Heart left ventricle (tissue), 16 donors: ENCODE measurements around the gene COL16A1. TPM values are rescaled to one million over a fixed set of nuclear protein-coding genes. Genes with fewer than 3 reads are reported as not detected.

Source experiments
- ATAC-seq, 4 donors: fragments of 200-7000 bp; cut with Tn5 transposase; one replicate each; pipeline ENCODE4 v1.9.1; 2020 to 2022; ENCODE audit warnings: moderate library complexity in 4 of 4, mild to moderate bottlenecking in 3 of 4, moderate number of reproducible peaks in 1 of 4
- DNase-seq, 5 donors: peaks; one replicate each; pipeline ENCODE4 v3.0.0-alpha.2; 2020
- H3K27ac ChIP-seq, 12 donors: fragments of 200-600 bp; sonication (generic) in 4 of 12; one replicate each; pipeline versions ENCODE4 v1.5.0 to v1.8.0; 2016 to 2022; ENCODE audit warnings: mild to moderate bottlenecking in 2 of 12
- H3K27me3 ChIP-seq, 9 donors: fragments of 200-600 bp; sonication (generic) in 2 of 9; one replicate each; pipeline versions ENCODE4 v1.5.1 to v1.8.0; 2016 to 2022; ENCODE audit warnings: mild to moderate bottlenecking in 3 of 9
- H3K36me3 ChIP-seq, 9 donors: fragments of 200-600 bp; sonication (generic) in 2 of 9; one replicate each; pipeline versions ENCODE4 v1.5.0 to v1.8.0; 2018 to 2022; ENCODE audit warnings: mild to moderate bottlenecking in 2 of 9
- H3K4me1 ChIP-seq, 12 donors: fragments of 200-600 bp; sonication (generic) in 4 of 12; one replicate each; pipeline versions ENCODE4 v1.5.0 to v1.8.0; 2016 to 2022; ENCODE audit warnings: mild to moderate bottlenecking in 3 of 12
- H3K4me3 ChIP-seq, 12 donors: fragments of 200-600 bp; sonication (generic) in 4 of 12; one replicate each; pipeline versions ENCODE4 v1.5.0 to v1.8.0; 2017 to 2022; ENCODE audit warnings: mild to moderate bottlenecking in 9 of 12, moderate library complexity in 4 of 12
- H3K9me3 ChIP-seq, 12 donors: fragments of 200-600 bp; sonication (generic) in 4 of 12; one replicate each; pipeline versions ENCODE4 v1.5.0 to v1.8.0; 2016 to 2022; ENCODE audit warnings: mild to moderate bottlenecking in 1 of 12
- CTCF ChIP-seq, 12 donors: fragments of 200-600 bp; sonication (generic) in 4 of 12; IDR thresholded peaks; one replicate each; pipeline versions ENCODE4 v1.5.0 to v1.8.0; 2018 to 2022; ENCODE audit warnings: antibody characterized with exemption in 12 of 12, mild to moderate bottlenecking in 5 of 12
- POLR2A ChIP-seq, 2 donors: fragments of 450-650 bp; IDR thresholded peaks; one replicate each; pipeline ENCODE4 v1.6.1; 2017; ENCODE audit warnings: antibody characterized with exemption in 2 of 2, mild to moderate bottlenecking in 2 of 2, moderate library complexity in 2 of 2
- WGBS, 4 donors: extraction: QIAGEN DNeasy Blood & Tissue Kit in 2 of 4; methylation state at CpG; one replicate each; pipeline versions ENCODE4 v1.1.5 to v1.1.7; 2013 to 2018; 5-methylcytosine and 5-hydroxymethylcytosine counted together
- intact Hi-C, 10 donors: fragments of 100-400 bp; cut with DNase I; formaldehyde crosslinking; loops; one replicate each; pipeline versions ENCODE4 v1.11.1 to v1.14.2; 2022
- polyA plus RNA-seq, 2 donors: library from polyadenylated mRNA; stranded (reverse); fragments of 200-250 nt; gene quantifications; one replicate each; pipeline ENCODE4 v1.2.3, GENCODE V29; 2013
- total RNA-seq, 9 donors: library from RNA; depleted of rRNA in 2 of 9; stranded (reverse); fragments of >200 nt in 2 of 9; fragmentation: NEBNext Ultra II Directional in 3 of 9; extraction: Animal tissue kit (Norgen Biotek cat#: 25700) in 3 of 9; gene quantifications; one replicate each; pipeline versions ENCODE4 v1.1.0 to v1.2.4, GENCODE V29; 2016 to 2023
- donor health status: ischemic (EF 13 %, LVEDD 7.1; RV severe dilation, severe dysfunction).
- donor health status: healthy with polysubstance abuse.
- donor health status: DM: no; HTN: yes; CAD: no.
- donor health status: DM: no; HTN: no; CAD: no.
- donor health status: ischemic (EF 25% LVEDD 6.9; RV normal size, moderate dysfunction).
- donor health status: ischemic (EF 25% LVEDD 5.7; RV mildly dilated, moderate dysfunction).
- donor health status: healthy.
- donor health status: DM: yes; HTN: yes; CAD: no.
- donor health status: ischemic (EF 35%, LVEDD 5.7; RV mildly dilated, moderate dysfunction).
- donor health status: nonischemic (EF 11% LVEDD 7.7; RV severe dilation, severe dysfunction).
- donor health status: DM: yes; HTN: yes; CAD: no.
- donor health status: PGD.
- donor health status: ischemic (EF 29% LVEDD 5.4; RV normal size, mild dysfunction).
- donor health status: nonischemic (EF 23%, LVEDD 6.1; RV moderate dilation, normal function).

The COL16A1 gene
- total and polyA plus RNA-seq, 11 donors: 7.5 to 24.1 (median 13.1) TPM

- peaks cover 0 to 29% (median 4%) of the 10 kb centered on the region in 9 donors for H3K27me3 ChIP-seq
Measured at GRCh38 chr1:31618916-31619846, 84.6 kb downstream of the COL16A1 start.

GRCh38 chr1:31617916-31618746 lies 85.7 kb downstream of the COL16A1 start:
- Histone ChIP-seq H3K27ac (peak overlapping the region in 4 of 12 donors; percentile 12 to 60 (median 56)), H3K36me3 (no peaks in the 10 kb centered on the region), H3K9me3 (no peaks in the 10 kb centered on the region), H3K4me3 (peak overlapping the region; percentile 39 to 79 (median 64)), H3K4me1 (peaks cover 3 to 48% (median 17%) of the 10 kb centered on the region in 12 donors), H3K27me3 (peaks cover 0 to 29% (median 4%) of the 10 kb centered on the region in 9 donors)
- 11 to 33% (median 14%) methylated on average over 20 to 56 of the region's 56 CpGs for WGBS, 4 donors
- TF ChIP-seq POLR2A (IDR thresholded peaks at IDR 0.05) (no peak), CTCF (IDR thresholded peaks at IDR 0.05) (peak; percentile 76 to 93 (median 86))
- peak in 4 of 5 donors; percentile 41 to 69 (median 52) for DNase-seq
- ATAC-seq: peak in 3 of 4 donors; percentile 37 to 63 (median 53)
- intact Hi-C loops: loop anchor here in 2 of 10 donors (1.0 kb wide), 1 partner anchor 54 kb away; no protein-coding TSS in a partner anchor

More at GRCh38 chr1:31618916-31619846, 84.6 kb downstream of the COL16A1 start:
- no peak for TF ChIP-seq CTCF (IDR thresholded peaks at IDR 0.05)
- no peak for TF ChIP-seq POLR2A (IDR thresholded peaks at IDR 0.05)
- Histone ChIP-seq H3K27ac (no peak overlapping the region), H3K4me3 (no peak overlapping the region), H3K36me3 (no peaks in the 10 kb centered on the region), H3K4me1 (peaks cover 3 to 41% (median 19%) of the 10 kb centered on the region in 12 donors), H3K9me3 (no peaks in the 10 kb centered on the region)
- intact Hi-C loops: loop anchor here in 2 of 10 donors (1.0 kb wide), 1 partner anchor 55 kb away; no protein-coding TSS in a partner anchor
- no peak for DNase-seq
- 76 to 86% (median 82%) methylated on average over 18 to 23 of the region's 23 CpGs for WGBS, 4 donors
- ATAC-seq: no peak

GRCh38 chr1:31617218-31617915 lies 86.5 kb downstream of the COL16A1 start, which contains the start of gene HCRTR1:
TSS of gene HCRTR1 (plus strand) at chr1:31617689. CDS start at chr1:31619193, 1,504 bp downstream.
- Histone ChIP-seq H3K27me3 (peaks cover 0 to 29% (median 4%) of the 10 kb centered on the region in 9 donors), H3K36me3 (no peaks in the 10 kb centered on the region), H3K9me3 (no peaks in the 10 kb centered on the region), H3K4me3 (peak within 1 kb of the TSS; percentile 39 to 79 (median 64)), H3K4me1 (peaks cover 3 to 45% (median 17%) of the 10 kb centered on the region in 12 donors), H3K27ac (peak within 1 kb of the TSS in 4 of 12 donors; percentile 12 to 60 (median 56))
- TF ChIP-seq POLR2A (IDR thresholded peaks at IDR 0.05) (no peak), CTCF (IDR thresholded peaks at IDR 0.05) (no peak)
- ATAC-seq (peak in 1 of 4 donors; percentile 6), DNase-seq (no peak)
- 8 to 22% (median 15%) methylated on average over 21 to 48 of the region's 48 CpGs for WGBS, 4 donors
- intact Hi-C loops: no loop called here
